Stimulated activated CD4-positive, alpha-beta T cell treated with anti-CD3 and anti-CD28 coated beads, Interleukin-1b, Interleukin-23, amount 100 ng/mL, for 1 hour (primary cell): ENCODE results near the gene IFITM10.
A peak's percentile ranks its signal among the peaks of the same experiment; 100 is the strongest.

Experiments used
- DNase-seq, 2 donors: peaks; one replicate each; pipeline ENCODE4 v3.0.0-alpha.2; 2020; ENCODE audit warnings: low read depth in 2 of 2

Gene IFITM10

GRCh38 chr11:1763796-1764661, 13.6 kb upstream of the IFITM10 start, which contains the start of gene CTSD:
TSS of gene CTSD (minus strand) at chr11:1763927. CDS start at chr11:1763859, 68 bp downstream.
- peak; percentile 78 to 89 for DNase-seq

- DNase-seq: no peak
Observed at GRCh38 chr11:1763336-1763795, 13.0 kb upstream of the IFITM10 start.

- no peak for DNase-seq
Observed at GRCh38 chr11:1762537-1763302, 12.3 kb upstream of the IFITM10 start.

GRCh38 chr11:1761857-1762536, 11.6 kb upstream of the IFITM10 start:
- no peak for DNase-seq

- no peak for DNase-seq
Observed at GRCh38 chr11:1761110-1761856, 10.9 kb upstream of the IFITM10 start.

DNA sequence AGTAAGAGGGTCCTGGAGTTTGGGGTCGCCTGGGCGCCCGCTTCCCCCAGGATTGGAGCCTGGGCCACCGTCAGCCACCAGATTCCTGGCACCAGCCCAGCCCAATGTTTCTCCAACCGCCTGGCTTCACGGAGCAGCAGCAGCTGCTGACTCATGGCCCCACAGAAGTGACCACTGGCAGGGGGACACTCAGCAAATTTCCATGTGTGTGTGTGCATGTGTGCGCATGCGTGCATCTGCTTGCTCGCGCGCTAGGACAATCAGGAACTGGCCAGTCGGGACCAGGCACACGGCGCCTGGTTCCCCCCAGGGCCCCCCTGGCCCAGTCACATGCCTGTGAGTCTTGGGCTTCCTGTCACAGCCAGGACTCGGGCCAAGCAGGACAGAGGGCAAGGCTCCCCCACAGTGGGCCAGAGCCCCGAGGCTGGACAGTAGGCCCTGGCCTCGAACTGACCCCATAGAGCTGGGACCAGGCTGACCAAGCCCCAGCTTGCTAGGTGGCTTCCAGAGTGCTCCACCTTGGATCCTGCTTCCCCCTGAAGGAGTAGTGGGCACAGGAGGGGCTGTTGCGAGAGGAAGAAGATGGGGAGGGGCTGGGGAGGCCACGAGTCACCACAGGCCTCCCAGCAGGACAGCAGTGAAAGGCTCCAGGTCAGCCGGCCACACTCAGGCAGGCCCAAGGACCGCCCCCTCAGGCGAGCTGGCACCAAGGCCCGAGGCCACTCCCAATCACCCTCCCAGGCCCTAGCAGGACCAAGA, 10.1 kb upstream of the IFITM10 start:
- DNase-seq: no peak

GRCh38 chr11:1759851-1760220, 9.4 kb upstream of the IFITM10 start:
- no peak for DNase-seq

DNA sequence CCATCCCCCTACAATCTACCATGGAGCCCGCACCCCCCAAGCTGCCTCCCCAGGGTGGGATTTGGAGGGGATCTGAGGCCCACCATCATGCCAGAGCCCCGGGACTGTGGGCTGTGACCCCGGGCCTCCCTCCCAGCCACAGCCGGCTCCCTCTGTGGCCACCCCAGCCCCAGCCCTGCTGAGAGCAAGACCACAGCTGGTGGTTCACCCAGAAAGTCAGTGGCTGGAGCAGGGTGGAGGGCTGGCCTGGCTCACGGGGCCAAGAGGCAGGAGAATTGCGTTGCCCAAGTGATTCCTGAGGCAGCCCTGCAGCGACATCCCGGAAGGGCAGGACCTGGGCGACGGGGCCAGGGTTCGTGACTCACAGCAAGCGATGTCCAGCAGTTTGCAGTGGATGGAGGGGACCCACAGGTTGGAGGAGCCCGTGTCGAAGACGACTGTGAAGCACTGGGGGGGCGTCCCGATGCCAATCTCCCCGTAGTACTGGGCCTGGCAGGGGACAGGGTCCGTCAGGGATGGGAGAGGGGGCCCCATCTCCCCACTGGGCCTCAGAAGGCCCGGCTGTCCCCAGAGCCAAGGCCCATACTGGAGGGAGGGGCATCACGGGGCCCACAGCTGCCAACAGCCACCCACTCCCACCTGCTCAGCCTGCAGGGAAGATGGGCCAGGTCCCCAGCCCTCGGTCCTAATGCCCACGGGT, 8.9 kb upstream of the IFITM10 start:
- DNase-seq: no peak

DNA sequence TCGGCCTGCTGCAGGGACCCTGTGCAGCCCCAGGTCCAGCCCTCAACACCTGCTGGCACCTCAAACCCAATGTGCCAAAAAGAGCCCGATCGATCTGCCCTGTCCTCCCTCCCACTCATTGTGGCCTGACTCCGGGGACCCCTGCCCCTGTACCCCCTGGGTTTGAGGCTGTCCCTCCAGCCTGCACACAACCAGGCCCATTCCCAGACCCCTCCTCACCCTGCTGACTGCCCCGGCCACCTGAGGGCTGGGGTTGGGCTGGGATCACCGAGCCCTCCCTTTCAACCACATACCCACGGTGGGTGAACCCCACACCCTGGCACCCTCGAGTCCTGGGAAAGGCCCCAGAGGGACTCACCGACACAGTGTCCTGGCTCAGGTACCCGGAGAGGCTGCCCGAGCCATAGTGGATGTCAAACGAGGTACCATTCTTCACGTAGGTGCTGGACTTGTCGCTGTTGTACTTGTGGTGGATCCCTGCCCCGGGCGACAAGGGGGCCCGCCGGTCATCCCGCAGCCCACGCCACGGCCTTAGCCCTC, 8.3 kb upstream of the IFITM10 start:
- DNase-seq: no peak

DNA sequence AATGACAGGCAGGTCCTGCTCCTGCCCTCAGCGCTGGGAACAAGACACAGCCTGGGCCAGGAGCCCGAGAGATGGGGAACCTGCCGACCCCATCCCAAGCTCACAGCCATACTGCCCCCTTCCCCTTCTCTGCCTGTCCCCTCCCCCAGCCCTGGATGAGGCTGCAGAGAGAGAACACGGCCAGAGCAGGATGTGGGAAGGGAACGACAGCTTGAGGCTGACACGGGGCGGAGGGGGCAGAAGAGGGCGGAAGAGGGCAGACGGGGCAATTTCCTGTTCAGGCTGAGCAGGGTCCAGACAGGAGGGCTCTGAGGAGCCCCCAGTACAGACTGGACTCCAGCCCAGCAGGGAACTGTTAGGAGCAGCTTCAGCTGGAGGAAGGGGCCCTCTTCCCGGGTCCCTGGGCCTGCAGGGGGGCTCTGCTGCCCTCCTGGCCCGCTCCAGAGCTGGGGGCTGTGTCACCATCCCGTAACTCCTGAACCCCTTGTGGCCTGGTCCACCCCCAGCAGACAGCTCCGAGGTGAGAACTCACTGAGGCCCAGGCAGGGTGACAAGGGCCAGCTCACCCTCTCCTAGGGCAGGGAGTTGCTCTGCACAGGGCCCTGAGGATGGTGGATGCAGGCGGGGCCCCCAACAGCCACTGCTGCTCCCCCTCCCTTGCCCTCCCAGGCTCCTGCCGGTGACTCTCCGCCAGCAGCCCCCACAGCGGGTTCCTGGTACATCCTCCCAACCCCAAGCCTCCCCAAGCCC, 7.6 kb upstream of the IFITM10 start:
- DNase-seq: peak in 1 of 2 donors; percentile 13

- no peak for DNase-seq
Observed at GRCh38 chr11:1756791-1757771, 6.7 kb upstream of the IFITM10 start.

DNA sequence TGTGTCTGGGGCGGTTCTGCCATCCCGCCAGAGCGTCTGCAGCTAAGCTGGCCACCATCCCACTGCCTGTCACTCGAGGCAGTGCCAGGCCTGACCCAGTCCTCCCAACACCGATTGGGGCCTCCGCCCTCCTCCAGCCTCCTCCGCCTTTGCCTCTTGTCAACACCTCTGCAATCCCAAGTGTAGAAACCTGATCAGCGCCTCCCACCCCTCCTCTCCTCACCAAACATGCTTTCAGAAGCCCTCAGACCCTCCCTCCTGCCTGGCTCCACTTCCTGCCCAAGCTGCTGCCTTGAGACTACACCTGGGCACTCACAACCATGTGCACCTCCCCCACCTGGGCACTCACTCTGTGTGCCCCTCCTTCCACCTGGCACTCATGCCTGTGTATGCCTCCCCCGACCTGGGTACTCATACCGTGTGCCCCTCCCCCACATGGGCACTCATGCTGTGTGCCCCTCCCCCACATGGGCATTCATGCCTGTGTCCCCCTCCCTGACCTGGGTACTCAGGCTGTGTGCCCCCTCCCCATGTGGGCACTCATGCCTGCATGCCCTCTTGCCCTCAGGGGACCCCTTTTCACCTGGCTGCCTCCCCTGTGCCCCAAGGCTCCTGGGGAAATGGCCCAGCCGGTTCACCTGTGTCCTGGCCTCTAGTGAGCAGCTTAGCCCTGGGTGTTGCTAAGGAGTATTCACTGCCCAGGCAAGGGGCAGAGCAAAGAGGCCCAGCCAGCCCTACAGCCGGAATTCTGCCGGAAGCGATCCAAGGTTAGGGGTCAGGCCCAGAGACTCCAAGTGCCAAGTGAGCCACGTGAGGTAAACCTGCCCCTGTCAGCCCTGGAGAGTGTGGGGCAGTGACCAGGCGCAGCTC, 5.5 kb upstream of the IFITM10 start:
- DNase-seq: no peak

DNA sequence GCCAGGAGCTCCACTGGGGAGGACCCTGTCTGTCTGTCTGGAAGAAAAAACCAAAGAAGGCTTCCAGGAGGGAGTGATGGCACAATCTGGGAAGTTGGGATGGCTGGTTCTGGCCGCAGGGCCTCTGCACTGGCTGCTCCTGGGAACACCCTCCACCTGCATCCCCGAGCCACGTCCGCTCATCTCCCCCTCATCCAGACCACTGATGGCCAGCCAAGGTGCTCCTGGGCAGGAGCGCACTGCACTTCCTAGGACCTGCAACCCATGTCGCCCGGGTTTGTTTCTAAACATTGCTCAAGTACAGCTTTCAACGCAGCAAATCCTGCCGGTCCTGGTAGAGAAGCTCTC, 4.9 kb upstream of the IFITM10 start:
- DNase-seq: no peak

DNA sequence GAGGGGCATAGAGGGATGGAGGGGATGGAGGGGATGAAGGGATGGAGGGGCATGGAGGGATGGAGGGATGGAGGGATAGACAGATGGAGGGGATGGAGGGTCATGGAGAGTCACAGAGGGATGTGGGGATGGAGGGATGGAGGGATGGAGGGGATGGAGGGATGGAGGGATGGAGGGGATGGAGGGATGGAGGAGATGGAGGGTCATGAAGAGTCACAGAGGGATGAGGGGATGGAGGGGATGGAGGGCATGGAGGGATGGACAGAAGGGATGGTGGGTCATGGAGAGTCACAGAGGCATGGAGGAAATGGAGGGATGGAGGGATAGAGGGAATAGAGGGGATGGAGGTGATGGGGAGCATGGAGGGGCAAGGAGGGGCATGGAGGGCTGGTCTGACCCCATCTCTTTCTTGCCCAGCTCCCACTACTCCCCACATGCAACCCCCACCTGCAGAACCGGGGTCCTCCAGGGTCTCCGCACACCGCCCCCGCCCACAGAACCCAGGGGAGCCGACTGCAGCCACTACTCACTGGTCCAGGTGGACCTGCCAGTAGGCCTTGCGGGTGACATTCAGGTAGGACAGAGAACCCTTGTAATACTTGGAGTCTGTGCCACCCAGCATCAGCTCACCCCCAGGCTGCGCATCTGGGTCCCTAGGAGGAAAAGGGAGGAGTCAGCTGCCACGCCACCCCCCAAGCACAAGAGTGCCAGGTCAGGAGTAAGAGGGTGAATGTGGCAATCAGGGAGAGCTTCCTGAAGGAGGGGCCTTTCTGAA, 4.2 kb upstream of the IFITM10 start:
- no peak for DNase-seq

- no peak for DNase-seq
Observed at GRCh38 chr11:1753929-1754305, 3.5 kb upstream of the IFITM10 start.

- DNase-seq: no peak
Observed at GRCh38 chr11:1753229-1753928, 3.0 kb upstream of the IFITM10 start.
